Adrenal gland (tissue), 12 donors: ENCODE results near the gene MYO10. TPM values are rescaled to one million over a fixed set of nuclear protein-coding genes. Genes with fewer than 3 reads are reported as not detected.
"Not testable (repeated sequence)": the region's sequence is repeated elsewhere in the genome, so short reads cannot be mapped to it uniquely, and the experiment has no call there.

ENCODE experiments used
- DNase-seq, 7 donors: peaks; one replicate each; pipeline ENCODE4 v3.0.0-alpha.2; 2019 to 2020
- H3K27ac ChIP-seq, 5 donors: fragments of 200-600 bp; sonication (generic) in 4 of 5; 1 replicate in 3 of 5; 2 replicates in 2 of 5; pipeline versions ENCODE4 v1.5.1 to v1.8.0; 2016 to 2020; ENCODE audit warnings: mild to moderate bottlenecking in 1 of 5
- H3K27me3 ChIP-seq: fragments of 200-600 bp; 2 replicates; pipeline ENCODE4 v1.8.0; 2021
- H3K36me3 ChIP-seq, 2 donors: fragments of 200-600 bp; replicated peaks in 1 of 2; 1 replicate in 1 of 2; 2 replicates in 1 of 2; pipeline versions ENCODE4 v1.5.1 to v1.8.0; 2018 to 2022
- H3K4me1 ChIP-seq, 2 donors: fragments of 200-600 bp; replicated peaks in 1 of 2; 1 replicate in 1 of 2; 2 replicates in 1 of 2; pipeline versions ENCODE4 v1.5.1 to v1.8.0; 2018 to 2021
- H3K4me3 ChIP-seq, 4 donors: fragments of 200-600 bp; sonication (generic) in 3 of 4; one replicate each; pipeline ENCODE4 v1.5.1; 2016 to 2018
- H3K9me3 ChIP-seq, 3 donors: fragments of 200-600 bp; sonication (generic) in 1 of 3; replicated peaks in 1 of 3; 1 replicate in 2 of 3; 2 replicates in 1 of 3; pipeline versions ENCODE4 v1.5.1 to v1.8.0; 2016 to 2021
- POLR2A ChIP-seq, 2 donors: fragments of 450-650 bp; IDR thresholded peaks; one replicate each; pipeline ENCODE4 v1.6.1; 2017; ENCODE audit warnings: antibody characterized with exemption in 2 of 2, mild to moderate bottlenecking in 2 of 2, moderate library complexity in 1 of 2
- WGBS, 4 donors: extraction: QIAGEN DNeasy Blood & Tissue Kit in 2 of 4; methylation state at CpG; one replicate each; pipeline versions ENCODE4 v1.1.5 to v1.1.7; 2013 to 2017; 5-methylcytosine and 5-hydroxymethylcytosine counted together
- intact Hi-C, 2 donors: fragments of 100-400 bp; cut with DNase I; formaldehyde crosslinking; loops; one replicate each; pipeline versions ENCODE4 v1.14.1 to v1.15.0; 2022 to 2023
- polyA plus RNA-seq, 3 donors: library from polyadenylated mRNA; stranded (reverse); fragments of 200-250 nt in 2 of 3; fragments of 350-450 nt in 1 of 3; fragmentation: Illumina TruSeq in 1 of 3; extraction: RNeasy Lipid Tissue Mini Kit (QIAGEN cat#74804) in 1 of 3; gene quantifications; one replicate each; pipeline ENCODE4 v1.2.3, GENCODE V29; 2013 to 2014
- total RNA-seq, 9 donors: library from RNA; depleted of rRNA in 4 of 9; stranded (reverse); fragments of >200 nt in 4 of 9; fragments of 120-200 nt in 1 of 9; fragmentation: NEBNext Ultra II Directional in 1 of 9; extraction: Animal tissue kit (Norgen Biotek cat#: 25700) in 1 of 9; gene quantifications; one replicate each; pipeline versions ENCODE4 v1.1.0 to v1.2.4, GENCODE V29; 2013 to 2023
- TF ChIP-seq, protein P1 (sequence below), 6 experiments: fragments of 450-650 bp in 4 of 6; fragments of 200-600 bp in 2 of 6; sonication (generic) in 1 of 6; IDR thresholded peaks; 1 replicate in 5 of 6; 2 replicates in 1 of 6; pipeline versions ENCODE4 v1.5.1 to v1.8.0; 2016 to 2021; ENCODE audit warnings: antibody characterized with exemption in 6 of 6, mild to moderate bottlenecking in 2 of 6, moderate library complexity in 1 of 6
- donor health status: healthy with polysubstance abuse.
- donor health status: Bipolar disorder and iron deficiency.
- donor health status: DM: yes; HTN: yes; CAD: no.
- donor health status: DM: no; HTN: no; CAD: no.
- donor health status: DM: no; HTN: no; CAD: no.
- donor health status: DM: yes; HTN: yes; CAD: no.

MYO10 gene
- total and polyA plus RNA-seq, 12 donors: 2.2 to 38.9 (median 10.5) TPM

DNA sequence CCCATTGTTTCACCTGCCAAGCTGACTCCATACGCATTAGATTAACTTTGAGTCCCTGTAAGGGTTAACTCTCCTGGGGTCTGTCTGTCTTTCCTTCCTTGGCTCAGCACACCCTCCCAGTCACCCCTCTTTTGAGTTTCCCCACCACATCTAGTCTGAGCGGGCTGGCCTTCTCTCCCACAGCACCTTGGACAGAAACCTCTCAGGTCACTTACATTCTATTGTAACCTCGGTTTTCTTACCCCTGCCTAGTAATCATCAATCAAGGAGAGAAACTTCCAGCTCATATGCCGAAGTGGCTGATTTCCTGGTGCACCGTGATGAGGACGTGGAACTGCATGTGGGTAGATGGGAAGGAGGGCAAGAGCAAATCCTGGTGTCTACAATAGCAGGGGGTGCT, 102.1 kb downstream of the MYO10 start:
- no peaks in the 10 kb centered on the region for H3K9me3 ChIP-seq
- H3K36me3 ChIP-seq: no peaks in the 10 kb centered on the region
- WGBS, 4 donors: 65 to 73% (median 71%) methylated on average over 6 of the region's 6 CpGs
- no peak overlapping the region for H3K27ac ChIP-seq
- DNase-seq: no peak
- TF ChIP-seq POLR2A (IDR thresholded peaks at IDR 0.05): no peak
- TF ChIP-seq, protein P1, sequence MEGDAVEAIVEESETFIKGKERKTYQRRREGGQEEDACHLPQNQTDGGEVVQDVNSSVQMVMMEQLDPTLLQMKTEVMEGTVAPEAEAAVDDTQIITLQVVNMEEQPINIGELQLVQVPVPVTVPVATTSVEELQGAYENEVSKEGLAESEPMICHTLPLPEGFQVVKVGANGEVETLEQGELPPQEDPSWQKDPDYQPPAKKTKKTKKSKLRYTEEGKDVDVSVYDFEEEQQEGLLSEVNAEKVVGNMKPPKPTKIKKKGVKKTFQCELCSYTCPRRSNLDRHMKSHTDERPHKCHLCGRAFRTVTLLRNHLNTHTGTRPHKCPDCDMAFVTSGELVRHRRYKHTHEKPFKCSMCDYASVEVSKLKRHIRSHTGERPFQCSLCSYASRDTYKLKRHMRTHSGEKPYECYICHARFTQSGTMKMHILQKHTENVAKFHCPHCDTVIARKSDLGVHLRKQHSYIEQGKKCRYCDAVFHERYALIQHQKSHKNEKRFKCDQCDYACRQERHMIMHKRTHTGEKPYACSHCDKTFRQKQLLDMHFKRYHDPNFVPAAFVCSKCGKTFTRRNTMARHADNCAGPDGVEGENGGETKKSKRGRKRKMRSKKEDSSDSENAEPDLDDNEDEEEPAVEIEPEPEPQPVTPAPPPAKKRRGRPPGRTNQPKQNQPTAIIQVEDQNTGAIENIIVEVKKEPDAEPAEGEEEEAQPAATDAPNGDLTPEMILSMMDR (IDR thresholded peaks at IDR 0.05): no peak
- H3K27me3 ChIP-seq: no peaks in the 10 kb centered on the region
- no peak overlapping the region for H3K4me3 ChIP-seq
- intact Hi-C loops: no loop called here
- H3K4me1 ChIP-seq: no peaks in the 10 kb centered on the region

DNA sequence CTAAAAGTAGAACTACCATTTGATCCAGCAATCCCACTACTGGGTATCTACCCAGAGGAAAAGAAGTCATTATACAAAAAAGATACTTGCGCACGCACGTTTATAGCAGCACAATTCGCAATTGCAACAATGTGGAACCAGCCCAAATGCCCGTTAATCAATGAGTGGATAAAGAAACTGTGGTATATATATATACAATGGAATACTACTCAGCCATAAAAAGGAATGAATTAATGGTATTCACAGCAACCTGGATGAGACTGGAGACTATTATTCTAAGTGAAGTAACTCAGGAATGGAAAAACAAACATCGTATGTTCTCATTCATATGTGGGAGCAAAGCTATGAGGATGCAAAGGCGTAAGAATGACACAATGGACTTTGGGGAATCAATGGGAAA, 104.8 kb downstream of the MYO10 start:
- H3K4me3 ChIP-seq, intact Hi-C loops, DNase-seq, H3K36me3 ChIP-seq, H3K9me3 ChIP-seq, H3K27ac ChIP-seq, H3K27me3 ChIP-seq, H3K4me1 ChIP-seq: not testable (repeated sequence)
- WGBS, 4 donors: 88 to 96% (median 90%) methylated on average over 7 of the region's 7 CpGs

DNA sequence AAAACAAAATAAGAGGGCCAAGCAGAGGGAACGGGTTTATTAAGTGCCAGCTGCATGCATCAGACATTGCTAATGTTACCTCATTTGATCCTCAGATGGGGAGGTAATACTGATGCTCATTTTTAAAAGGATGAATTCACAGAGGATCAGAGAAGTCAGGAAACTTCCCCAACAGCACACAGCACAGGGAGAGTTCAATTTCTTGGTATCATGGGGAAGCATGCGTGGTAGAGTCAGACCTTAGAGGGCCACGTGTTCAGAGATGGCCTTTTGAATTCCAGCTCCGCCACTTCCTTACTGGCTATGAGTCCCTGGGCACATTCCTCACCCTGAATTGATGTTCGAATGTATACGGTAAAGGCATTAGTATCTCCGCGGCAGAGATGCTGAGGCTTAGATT, 108.3 kb downstream of the MYO10 start:
- no peaks in the 10 kb centered on the region for H3K4me1 ChIP-seq
- DNase-seq: no peak
- 73 to 87% (median 81%) methylated on average over 8 of the region's 8 CpGs for WGBS, 4 donors
- TF ChIP-seq, protein P1 (IDR thresholded peaks at IDR 0.05): no peak
- no peak for TF ChIP-seq POLR2A (IDR thresholded peaks at IDR 0.05)
- no peaks in the 10 kb centered on the region for H3K36me3 ChIP-seq
- no peak overlapping the region for H3K4me3 ChIP-seq
- H3K9me3 ChIP-seq: no peaks in the 10 kb centered on the region
- no peak overlapping the region for H3K27ac ChIP-seq
- no peaks in the 10 kb centered on the region for H3K27me3 ChIP-seq
- intact Hi-C loops: no loop called here

DNA sequence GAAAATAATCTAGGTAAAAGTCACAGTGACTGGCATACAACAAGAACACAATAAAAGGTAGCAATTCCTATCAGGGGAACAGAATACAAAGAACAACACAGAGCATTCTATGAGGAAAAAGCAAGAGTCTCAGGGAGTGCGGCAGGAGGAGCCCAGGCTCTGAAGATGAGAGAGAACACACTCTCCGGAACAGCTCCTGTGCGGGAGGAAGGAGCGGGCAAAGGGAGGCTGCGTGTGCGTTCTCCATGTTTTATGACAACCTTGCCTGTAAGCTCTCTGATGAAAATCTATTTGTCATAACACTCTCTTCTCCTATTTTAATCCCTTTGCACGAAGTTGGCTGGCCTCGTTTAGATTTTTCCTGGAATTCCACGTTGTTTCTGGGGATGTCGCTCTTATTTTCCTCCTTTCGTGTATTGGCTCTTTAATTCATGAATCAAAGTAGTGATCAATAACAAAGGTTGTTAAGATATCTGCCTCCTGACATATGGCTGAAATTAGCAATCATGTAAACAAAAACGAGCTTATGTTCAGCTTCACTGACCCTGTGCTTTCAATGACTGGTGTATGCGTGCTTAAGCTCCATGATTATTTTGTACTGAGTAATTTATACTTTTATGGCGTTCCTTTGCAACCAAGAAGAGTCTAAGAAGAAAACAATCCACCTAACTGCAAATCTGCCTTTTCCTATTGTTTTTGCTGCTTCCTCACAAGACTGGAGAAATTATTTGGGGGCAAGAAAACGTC, 109.5 kb downstream of the MYO10 start:
- DNase-seq: no peak
- no peaks in the 10 kb centered on the region for H3K4me1 ChIP-seq
- WGBS, 4 donors: 67 to 77% (median 71%) methylated on average over 15 of the region's 15 CpGs
- H3K27ac ChIP-seq: no peak overlapping the region
- H3K9me3 ChIP-seq: no peaks in the 10 kb centered on the region
- H3K27me3 ChIP-seq: no peaks in the 10 kb centered on the region
- H3K4me3 ChIP-seq: no peak overlapping the region
- intact Hi-C loops: no loop called here
- no peak for TF ChIP-seq POLR2A (IDR thresholded peaks at IDR 0.05)
- TF ChIP-seq, protein P1 (IDR thresholded peaks at IDR 0.05): no peak
- H3K36me3 ChIP-seq: no peaks in the 10 kb centered on the region
